K562 (cell line): ENCODE results near the gene AFF2.

Source experiments
- BCL6 ChIP-seq: fragments of 250-450 bp; sonication (Bioruptor Pico); IDR thresholded peaks from 2 replicates; pipeline ENCODE4 v1.4.0; 2020
- E2F4 ChIP-seq: sonication (generic); formaldehyde crosslinking; IDR thresholded peaks from 2 replicates; pipeline ENCODE4 v1.8.0; 2022; ENCODE audit warnings: mild to moderate bottlenecking, low read depth, missing genetic modification reagents
- EP300 ChIP-seq: IDR thresholded peaks from 2 replicates; pipeline ENCODE4 v1.6.1; 2012; ENCODE audit warnings: low read length, improper control_type of control experiment
- KLF10 ChIP-seq: fragments of 250-450 bp; sonication (Bioruptor Pico); IDR thresholded peaks from 2 replicates; pipeline ENCODE4 v1.6.1; 2021; ENCODE audit warnings: matching md5 sums
- MAFK ChIP-seq: IDR thresholded peaks from 2 replicates; pipeline ENCODE4 v1.6.1; 2011; ENCODE audit warnings: low read length, improper control_type of control experiment
- MGA ChIP-seq: fragments of 450-650 bp; IDR thresholded peaks from 2 replicates; pipeline ENCODE4 v1.6.1; 2016; ENCODE audit warnings: mild to moderate bottlenecking, moderate library complexity
- NCOA1 ChIP-seq: fragments of 450-650 bp; IDR thresholded peaks from 2 replicates; pipeline ENCODE4 v1.6.1; 2016; ENCODE audit warnings: low read depth
- NFE2 ChIP-seq: IDR thresholded peaks from 2 replicates; pipeline ENCODE4 v1.6.1; 2014; ENCODE audit warnings: antibody characterized with exemption, low read depth
- NFXL1 ChIP-seq: fragments of 450-650 bp; formaldehyde crosslinking; IDR thresholded peaks from 2 replicates; pipeline ENCODE4 v1.4.0; 2021; ENCODE audit warnings: mild to moderate bottlenecking
- RUNX1 ChIP-seq: sonication (generic); IDR thresholded peaks from 2 replicates; pipeline ENCODE4 v1.6.1; 2016; ENCODE audit warnings: antibody characterized with exemption, low read depth
- XRCC4 ChIP-seq: IDR thresholded peaks from one replicate; pipeline ENCODE4 v1.6.1; 2011; ENCODE audit not compliant: insufficient read depth, insufficient read length; ENCODE audit errors: extremely low read depth
- ZSCAN29 ChIP-seq: fragments of 450-650 bp; IDR thresholded peaks from 2 replicates; pipeline ENCODE4 v1.6.1; 2017

- TF ChIP-seq KLF10 (CRISPR knock-in tag), result no peak
- TF ChIP-seq NFXL1 (CRISPR knock-in tag), result no peak
- no peak for TF ChIP-seq ZSCAN29
- no peak for TF ChIP-seq NCOA1
- TF ChIP-seq MAFK, result no peak
- no peak for TF ChIP-seq E2F4
- no peak for TF ChIP-seq XRCC4
- no peak for TF ChIP-seq NFE2
- TF ChIP-seq MGA, result no peak
- no peak for TF ChIP-seq BCL6 (CRISPR knock-in tag)
- no peak for TF ChIP-seq RUNX1
- TF ChIP-seq EP300, result no peak
Measured at GRCh38 chrX:149004936-149005335, 504.5 kb downstream of the AFF2 start.
